Sigmoid colon (tissue), 4 donors: Measurements from ENCODE around the gene TCP11.

Source experiments
- POLR2A ChIP-seq, 2 donors: fragments of 450-650 bp; IDR thresholded peaks; one replicate each; pipeline ENCODE4 v1.6.1; 2016; ENCODE audit warnings: antibody characterized with exemption in 2 of 2, mild to moderate bottlenecking in 2 of 2, moderate library complexity in 2 of 2
- POLR2AphosphoS5 ChIP-seq, 4 donors: sonication (generic); formaldehyde crosslinking; IDR thresholded peaks; one replicate each; pipeline ENCODE4 v1.6.1; 2017; ENCODE audit warnings: antibody characterized with exemption in 4 of 4
- TF ChIP-seq, protein P1 (sequence below), 4 experiments: fragments of 450-650 bp in 3 of 4; fragments of 200-600 bp in 1 of 4; IDR thresholded peaks; one replicate each; pipeline ENCODE4 v1.5.1; 2016 to 2019; ENCODE audit warnings: antibody characterized with exemption in 4 of 4, mild to moderate bottlenecking in 3 of 4, moderate library complexity in 2 of 4

DNA sequence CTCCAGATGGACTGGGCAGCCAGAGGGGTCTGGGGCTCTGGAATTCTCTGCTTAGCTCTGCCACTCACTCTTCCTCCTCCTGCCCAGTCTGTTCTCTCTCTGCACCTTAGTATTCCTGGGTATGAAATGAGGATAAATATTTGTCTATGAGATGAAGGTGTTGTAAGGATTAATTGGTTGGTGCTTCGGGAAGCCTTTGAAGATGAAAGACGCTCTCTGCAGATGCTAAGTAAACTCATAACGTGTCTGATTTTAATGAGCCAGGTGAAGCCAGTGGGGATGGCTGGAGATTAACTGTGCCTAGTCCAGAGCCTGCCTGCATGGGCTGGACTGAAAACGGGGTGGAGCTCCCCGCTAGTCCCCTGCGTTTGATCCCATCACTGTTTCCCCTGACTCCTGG is 23.1 kb upstream of the TCP11 start:
- TF ChIP-seq, protein P1, sequence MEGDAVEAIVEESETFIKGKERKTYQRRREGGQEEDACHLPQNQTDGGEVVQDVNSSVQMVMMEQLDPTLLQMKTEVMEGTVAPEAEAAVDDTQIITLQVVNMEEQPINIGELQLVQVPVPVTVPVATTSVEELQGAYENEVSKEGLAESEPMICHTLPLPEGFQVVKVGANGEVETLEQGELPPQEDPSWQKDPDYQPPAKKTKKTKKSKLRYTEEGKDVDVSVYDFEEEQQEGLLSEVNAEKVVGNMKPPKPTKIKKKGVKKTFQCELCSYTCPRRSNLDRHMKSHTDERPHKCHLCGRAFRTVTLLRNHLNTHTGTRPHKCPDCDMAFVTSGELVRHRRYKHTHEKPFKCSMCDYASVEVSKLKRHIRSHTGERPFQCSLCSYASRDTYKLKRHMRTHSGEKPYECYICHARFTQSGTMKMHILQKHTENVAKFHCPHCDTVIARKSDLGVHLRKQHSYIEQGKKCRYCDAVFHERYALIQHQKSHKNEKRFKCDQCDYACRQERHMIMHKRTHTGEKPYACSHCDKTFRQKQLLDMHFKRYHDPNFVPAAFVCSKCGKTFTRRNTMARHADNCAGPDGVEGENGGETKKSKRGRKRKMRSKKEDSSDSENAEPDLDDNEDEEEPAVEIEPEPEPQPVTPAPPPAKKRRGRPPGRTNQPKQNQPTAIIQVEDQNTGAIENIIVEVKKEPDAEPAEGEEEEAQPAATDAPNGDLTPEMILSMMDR (IDR thresholded peaks at IDR 0.05) = no peak
- no peak for TF ChIP-seq POLR2A (IDR thresholded peaks at IDR 0.05)
- no peak for TF ChIP-seq POLR2AphosphoS5 (IDR thresholded peaks at IDR 0.05)
